ENCODE measurements around the gene TUBB4B.

TUBB4B gene

DNA sequence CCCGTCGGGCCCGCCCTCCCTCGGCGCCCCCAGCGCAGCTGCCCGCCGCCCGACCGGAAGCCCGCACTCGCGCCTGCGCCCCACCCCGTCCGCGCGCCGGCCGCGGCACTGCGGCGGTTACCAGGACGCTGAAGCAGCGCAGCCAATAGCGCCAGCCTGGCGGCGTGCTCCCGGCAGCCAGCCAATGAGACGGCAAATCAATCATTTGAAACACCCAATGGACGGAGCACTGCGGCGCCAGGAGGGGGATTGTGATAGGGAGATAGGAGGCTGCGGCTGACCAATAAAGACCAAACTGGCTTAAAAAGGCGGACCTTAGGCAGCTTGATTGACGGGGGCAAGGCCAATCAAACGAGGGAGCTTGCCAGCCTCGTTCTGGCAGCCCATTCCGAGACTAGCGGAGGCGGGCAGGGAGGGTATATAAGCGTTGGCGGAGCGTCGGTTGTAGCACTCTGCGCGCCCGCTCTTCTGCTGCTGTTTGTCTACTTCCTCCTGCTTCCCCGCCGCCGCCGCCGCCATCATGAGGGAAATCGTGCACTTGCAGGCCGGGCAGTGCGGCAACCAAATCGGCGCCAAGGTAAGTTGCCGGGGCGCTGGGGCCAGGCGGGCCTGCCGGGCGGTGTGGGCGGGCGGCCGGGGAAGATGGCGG, at the start of gene TUBB4B:
TSS of gene TUBB4B (plus strand) at position 447 of the 649 bp plus-strand sequence. CDS start at position 521, 74 bp downstream.
- DNase-seq, result peak; percentile 99 to 100 (median 99)

DNA sequence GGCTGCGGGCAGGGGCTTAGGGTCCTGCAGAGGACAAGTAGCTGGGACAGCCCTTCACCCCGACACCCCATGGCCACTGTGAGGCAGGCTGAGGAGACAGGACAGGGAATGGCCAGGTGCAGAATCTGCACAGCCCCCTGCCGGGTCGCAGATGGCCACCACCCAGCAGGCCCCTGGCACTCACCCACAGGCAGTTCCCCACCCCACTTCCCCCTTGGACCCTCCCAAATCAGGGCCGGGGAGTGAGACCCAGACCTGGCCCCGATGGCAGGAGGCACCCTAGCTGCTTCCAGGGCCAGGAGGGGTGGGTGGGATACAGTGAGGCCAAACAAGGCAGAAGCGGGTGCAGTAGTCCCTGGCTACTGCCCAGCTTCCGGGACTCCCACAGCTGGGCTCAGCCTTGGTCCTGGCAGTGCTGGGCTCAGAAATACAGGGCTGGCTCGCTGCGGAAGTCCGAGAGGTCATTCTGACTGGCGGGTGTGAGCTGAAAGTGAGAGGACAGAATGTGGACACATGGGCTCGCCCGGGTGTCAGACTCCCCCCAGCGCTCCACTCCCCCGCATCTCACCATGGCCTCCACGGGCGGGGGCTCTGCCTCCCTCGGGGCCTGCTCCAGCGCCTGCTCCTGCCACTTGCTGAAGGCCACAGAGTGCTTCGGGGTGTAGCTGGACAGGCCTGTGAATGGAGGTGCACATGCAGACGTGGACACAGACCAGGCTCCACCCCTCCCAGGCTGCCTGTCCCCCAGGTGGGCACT, 49.2 kb upstream of the TUBB4B start:
- no peak for DNase-seq

DNA sequence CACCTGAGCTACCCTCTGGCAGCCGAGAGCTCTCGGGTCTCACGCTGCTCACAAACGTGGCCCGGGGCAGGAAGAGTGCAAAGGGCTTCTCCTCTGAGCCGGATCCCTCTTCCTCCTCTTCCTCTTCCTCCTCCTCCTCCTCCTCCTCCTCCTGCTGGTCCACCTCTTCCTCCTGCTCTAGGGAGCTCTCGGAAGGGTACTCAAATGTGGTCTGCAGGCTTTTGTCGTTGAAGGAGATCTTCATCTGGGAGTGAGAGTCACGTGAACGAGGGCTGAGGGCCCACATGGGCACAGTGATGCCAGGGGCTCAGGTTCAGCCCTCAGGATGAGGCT, 48.7 kb upstream of the TUBB4B start:
- DNase-seq, result no peak

DNA sequence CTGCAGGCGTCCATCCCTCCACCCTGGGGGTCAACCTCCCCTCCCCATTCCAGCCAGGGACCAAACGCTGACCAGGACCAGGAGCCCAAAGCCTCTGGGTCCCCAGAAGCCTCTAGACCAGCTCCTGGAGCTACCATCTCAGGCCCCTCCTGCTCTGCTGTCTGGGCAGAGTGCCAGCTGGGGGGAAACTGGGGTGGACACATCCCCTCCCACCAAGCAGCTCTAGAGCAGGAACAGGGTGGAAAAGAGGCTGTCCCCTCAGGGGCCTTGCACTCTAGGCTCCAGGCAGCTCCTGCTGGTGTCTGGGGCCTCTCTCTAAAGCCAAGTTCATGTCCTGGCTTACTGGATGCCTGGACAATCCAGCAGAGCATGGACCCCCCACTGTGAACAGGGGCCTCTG, 48.2 kb upstream of the TUBB4B start:
- DNase-seq, result no peak

DNA sequence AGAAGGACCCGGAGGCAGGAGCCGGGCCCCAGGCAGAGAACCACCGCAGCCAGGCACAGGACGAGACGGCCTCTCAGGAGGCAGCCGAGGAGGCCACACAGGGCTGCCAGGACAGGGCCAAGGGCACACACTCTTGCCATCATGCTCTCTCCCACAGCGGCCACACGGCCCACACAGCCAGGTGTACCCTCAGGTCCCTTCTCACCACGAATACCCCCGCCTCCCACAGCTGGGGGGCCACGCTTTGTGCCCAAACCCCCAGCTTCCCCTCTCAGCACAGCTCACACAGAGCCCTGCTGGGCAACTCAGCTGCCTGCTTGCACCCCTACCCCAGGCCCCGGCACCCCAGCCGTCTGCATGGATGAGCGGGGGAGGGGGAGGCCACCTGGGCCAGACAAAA, 47.3 kb upstream of the TUBB4B start:
- no peak for DNase-seq

DNA sequence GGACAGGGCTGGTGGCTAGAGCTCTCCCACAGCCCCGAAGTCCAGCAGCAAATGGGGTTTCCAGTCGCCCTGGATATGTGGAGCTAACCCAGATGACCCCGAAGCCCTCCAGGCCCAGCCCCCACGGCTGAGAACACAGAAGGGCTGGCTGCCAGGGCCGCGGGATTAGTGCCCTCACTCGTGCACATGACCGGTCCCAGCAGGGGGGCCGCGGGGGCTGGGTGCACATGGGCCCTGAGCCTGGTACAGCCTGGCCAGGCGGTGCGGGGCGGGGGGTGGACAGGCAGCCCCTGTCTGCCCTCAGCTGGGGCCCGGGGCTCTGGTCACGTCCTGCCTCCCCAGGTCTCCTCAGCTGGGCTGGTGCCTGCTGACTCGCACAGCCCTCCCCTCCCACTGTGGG, 46.7 kb upstream of the TUBB4B start:
- no peak for DNase-seq

DNA sequence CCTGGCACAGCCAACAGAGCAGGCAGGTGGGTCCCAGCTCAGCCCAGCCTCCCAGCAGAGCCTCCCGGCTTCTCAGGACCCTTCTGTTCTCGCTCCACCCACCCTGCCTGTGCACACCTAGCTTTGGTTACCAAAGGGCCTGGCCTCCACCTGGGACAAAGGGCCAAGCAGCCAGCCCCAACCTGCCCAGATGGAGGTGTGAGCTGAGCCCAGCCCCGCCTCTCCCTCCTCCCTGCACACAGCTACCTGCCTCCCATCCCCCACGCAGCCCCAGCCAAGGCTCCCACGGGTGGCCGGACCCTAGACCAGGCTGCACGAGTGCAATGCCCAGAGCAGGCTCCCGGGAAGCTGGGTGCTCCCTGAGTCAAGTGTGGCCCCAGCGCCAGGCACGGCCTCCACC, 46.2 kb upstream of the TUBB4B start:
- DNase-seq, result no peak

DNA sequence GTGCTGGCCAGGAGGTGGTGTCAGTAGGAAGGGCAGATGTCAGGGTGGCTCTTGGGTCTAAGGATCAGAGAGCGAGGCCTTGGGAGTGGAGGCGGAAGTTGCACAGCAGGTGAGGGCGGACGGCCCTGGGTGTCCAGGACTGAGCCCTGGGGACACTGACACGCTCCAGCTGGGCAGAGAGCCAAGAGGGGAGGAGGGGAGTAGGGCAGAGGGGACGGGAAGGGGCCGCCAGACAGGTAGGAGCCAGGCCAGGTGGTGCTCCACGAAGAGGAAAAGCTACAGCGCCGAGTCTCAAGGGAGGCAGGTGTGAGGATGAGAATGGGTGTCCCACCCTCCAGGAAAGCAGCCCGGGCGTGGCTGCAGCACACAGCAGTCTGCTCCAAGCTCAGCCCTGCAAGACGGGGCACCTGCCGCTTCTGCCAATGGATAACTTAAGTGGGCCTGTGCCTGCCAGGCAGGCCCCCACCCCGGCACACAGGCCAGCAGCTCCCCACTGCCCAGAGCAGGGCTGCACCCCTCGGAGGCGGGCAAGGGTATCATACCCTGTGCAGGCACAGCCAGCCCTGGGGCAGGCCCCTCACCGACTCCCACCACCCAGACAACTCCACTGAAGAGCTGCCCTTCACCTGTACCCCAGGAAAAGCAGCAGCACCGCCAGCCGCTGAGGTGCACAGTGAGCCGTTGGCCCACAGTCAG, 45.4 kb upstream of the TUBB4B start:
- DNase-seq, result no peak

DNA sequence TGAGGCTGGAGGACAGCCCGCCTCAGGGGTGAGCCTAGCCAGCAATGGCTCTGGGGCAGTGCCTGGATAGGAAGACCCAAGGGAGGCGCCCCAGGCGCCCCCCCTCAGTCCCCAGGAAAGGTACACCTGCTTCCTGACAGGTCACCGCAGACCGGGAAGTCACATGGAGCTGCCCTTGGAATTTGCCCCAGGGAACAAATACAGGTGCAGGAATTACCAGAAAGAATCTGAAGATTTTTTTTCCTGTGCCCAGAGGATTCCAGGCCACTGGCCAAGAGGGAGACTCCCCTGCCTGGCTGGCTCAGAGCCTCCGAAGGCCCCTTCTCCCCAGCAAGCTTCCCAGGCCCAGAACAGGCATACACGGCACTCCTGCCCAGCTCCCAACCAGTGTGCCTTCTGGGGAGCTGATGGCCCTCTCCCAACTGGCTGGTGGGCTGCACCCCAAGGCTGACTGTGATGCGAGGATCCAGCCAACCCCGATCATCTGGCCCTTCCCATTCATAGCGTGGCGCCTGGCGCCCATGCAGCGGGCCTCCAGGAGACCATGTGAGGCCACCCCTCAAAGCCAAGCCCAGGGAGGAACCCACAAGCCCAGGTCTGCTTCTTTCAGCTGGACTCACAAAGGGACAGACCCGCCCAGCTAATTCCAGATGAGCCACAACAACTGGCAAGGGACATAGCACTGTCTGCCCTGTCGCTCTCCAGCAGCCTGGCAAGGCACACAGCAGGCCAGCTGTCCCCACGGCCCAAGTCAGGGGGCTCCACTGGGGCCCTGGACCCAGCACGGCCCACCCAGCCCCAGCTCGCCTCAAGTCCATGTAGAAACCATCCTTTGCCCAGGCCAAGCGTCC, 42.8 kb upstream of the TUBB4B start:
- DNase-seq, result no peak

DNA sequence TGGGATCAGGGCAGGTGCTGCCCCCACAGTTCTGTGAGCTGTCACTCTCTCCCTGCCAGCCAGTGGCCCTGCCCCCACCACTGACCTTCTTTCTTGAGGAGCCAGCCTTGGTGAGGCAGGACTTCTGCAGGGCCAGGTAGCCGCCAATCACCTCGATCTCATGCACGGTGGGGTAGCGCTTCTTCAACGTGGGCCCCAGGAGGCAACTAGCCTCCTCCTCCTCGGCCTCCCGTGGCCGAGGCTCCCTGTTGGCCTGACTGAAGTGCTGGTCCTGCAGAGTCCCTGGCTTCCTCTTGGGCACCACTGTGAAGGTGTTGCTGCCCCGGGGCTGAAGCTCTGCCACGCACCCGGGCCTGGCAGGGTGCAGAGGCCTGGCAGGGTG, 42.2 kb upstream of the TUBB4B start:
- no peak for DNase-seq

DNA sequence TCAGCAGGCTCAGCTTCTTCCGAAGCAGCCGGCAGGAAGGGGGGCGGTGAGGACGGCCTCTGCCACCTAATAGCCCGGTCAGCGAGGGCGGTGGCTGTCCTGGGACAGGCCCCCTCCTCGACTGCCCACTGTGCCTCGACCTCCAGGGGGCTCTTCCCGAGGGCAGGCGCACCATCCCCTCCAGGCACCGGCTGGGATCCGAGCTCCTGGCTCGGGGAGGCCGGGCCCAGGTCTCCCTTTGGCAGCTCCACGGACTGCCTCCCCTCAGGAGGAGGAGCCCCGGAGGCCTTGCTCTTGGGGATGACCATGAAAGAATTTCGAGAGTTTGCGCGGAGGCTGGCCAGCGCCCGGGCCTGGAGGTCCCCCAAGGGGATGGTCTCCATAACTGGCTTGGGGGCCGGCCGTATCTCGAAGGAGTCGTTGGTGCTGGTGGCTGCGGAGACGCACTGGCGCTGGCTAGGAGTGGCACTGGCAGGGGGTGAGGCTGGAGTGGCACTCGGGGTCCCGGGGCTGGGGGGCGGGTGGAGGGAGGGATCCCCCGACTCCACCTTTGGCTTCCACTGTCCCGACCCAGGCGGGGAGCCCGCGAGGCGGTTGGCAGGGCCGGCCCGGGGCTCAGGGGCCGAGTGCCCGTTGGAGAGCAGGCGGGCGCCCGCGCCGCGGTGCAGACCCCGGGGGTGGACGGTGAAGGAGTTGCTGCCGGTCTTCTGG, 41.5 kb upstream of the TUBB4B start:
- peak in 1 of 3 donors; percentile 9 for DNase-seq

DNA sequence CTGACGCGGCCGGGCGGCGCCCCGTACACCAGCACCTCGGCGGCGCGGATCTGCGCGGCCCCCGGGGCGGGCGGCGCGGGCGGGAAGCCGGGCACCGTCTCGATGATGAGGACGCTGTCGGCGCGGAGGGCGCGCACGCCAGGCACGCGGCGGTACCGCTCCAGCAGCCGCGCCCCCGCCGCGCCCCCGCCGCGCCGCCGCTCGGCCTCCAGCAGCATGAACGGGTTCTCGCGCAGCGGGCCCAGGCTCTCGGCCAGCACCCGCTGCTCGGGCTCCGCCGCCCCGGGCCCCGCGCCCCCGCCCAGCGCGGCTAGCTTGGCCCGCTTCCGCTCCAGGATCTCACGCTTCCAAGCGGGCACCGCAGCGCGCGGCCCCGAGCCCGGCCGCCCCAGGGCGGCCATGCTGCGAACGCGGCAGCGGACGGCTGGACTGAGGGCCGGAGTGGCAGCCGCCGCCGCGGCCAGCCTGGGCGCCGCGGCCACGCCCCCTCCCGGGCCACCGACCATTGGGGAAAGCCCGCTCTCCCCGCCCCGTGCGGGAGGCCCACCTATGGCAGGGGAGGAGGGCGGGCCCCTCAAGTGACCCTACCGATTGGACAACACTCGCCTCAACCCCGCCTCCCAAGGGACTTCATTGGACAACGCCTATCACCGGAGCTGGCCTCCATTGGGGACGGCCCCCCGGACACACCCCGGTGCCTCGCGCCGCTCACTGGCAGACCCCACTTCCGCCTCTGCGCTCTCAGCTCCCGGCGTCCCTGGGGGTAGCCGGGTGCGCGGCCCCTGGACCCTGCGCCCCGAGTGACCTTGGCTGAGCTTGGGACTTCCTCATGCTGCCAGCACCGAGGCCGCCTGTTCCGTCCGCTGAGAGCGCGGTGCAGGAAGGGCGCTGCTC, 40.5 kb upstream of the TUBB4B start, which contains the start of gene TPRN:
TSS of gene TPRN (minus strand) at position 431 of the 894 bp plus-strand sequence. CDS start at position 401, 30 bp downstream.
- DNase-seq, result peak; percentile 99 to 100 (median 99)

DNA sequence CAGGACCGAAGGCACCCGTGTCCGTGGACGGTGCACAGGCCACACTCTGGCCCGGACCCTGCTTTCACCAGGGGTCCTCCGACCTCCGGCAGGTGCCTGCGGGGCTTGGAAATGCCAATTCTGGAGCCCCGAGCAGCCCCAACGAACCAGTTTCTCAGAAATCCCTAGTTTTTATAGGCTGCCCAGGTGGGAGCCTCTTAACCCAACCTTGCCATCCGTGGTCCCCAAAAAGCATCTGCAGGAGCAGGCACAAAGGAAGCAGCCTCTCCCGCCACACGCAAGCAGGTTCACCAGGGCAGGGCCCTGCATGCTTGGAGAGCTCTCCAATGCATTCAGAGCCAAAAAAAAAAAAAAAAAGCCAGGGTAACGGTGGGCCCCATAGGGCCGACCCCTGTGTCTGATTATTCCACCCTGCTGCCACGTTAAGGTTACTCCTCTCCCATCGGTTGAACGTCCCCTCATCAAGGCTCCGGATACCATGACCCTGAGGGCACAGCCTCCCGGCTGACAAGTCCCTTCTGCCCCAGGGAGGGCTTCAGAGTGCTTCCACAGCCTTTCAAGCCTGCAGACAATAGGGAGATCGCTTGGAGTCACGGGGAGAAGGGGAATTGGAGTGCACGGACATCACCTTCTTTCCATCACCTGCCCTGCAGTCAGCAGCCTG, 39.8 kb upstream of the TUBB4B start:
- DNase-seq, result no peak

DNA sequence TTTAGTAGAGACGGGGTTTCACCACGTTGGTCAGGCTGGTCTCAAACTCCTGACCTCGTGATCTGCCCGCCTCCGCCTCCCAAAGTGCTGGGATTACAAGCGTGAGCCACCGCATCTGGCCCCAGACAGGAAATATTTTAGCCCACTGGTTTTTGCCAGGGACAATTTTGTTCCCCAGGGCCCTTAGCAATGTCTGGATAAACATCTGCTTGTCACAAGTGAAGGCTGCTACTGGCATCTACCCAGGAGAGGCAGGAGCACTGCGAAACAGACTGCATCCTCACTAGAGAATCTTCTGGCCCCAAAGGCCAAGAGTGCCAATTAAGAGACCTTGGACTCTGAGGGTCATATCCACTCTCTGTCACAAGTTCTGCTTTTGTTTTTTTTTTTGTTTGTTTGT, 38.1 kb upstream of the TUBB4B start:
- no peak for DNase-seq

DNA sequence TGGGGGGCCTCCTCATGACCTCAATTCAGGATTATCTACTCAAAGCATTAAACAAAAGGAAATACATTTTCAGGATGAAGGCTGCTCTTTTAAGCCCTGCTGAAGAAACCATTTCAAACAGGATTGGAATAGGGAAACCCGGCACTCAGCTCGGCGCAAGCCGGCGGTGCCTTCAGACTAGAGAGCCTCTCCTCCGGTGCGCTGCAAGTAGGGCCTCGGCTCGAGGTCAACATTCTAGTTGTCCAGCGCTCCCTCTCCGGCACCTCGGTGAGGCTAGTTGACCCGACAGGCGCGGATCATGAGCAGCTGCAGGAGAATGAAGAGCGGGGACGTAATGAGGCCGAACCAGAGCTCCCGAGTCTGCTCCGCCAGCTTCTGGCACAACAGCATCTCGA, 36.4 kb upstream of the TUBB4B start:
- no peak for DNase-seq

DNA sequence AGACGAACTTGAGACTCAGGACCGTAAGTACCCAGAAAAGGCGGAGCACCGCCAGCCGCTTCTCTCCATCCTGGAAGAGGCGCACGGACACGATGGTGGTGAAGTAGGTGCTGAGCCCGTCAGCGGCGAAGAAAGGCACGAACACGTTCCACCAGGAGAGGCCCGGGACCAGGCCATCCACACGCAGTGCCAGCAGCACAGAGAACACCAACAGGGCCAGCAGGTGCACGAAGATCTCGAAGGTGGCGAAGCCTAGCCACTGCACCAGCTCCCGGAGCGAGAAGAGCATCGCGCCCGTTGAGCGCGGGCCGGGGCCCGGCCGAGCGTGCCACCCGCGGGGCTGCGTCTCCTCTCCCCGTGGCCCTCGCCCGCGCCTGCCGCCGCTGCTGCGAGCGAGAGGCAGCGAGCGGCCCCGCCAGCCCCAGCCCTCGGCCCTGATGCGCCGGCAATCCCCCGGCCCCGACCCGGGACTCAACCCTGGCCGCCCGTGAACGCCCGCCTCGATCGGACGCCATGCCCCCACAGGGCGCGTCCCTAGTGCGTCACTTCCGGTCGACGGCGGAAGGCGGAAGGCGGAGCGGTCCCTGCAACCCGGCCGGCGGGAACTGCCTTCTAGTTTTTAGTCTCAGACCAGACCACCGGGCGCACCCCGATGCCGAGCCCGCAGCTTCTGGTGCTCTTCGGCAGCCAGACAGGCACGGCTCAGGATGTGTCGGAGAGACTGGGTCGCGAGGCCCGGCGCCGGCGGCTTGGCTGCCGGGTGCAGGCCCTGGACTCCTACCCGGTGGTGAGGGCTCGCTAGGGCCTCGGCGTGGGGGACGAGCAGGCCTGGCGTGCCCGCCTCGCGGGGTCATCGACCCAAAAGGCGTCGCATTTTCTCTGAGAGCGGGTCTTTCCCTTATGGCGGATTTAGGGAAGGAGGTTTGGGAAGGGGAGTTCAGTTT, 35.7 kb upstream of the TUBB4B start, which contains the start of the genes NDOR1 and TMEM203:
TSS of gene NDOR1 (plus strand) at position 575 of the 944 bp plus-strand sequence. CDS start at position 653, 78 bp downstream.
TSS of gene TMEM203 (minus strand) at position 523 of the 944 bp plus-strand sequence. CDS start at position 289, 234 bp downstream.
- peak; percentile 93 to 97 (median 96) for DNase-seq

DNA sequence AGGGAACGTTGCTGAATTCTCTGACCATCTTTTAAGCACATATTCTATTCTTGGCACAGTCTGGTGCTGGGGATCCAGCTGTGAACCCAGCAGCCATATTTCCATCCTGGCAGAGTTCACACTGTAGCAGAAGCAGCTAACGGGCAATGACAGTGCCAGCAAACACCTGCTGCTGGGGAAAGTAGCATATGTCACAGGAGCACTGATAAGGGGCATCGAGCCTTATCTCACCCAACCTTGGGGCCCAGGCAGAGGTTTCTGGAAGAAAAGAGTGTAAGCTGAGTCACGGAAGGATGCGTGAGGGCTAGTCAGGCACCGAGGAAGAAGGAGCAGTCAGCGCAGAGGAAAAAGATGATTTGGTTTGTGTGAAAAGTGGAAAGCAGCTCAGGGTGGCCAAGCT, 34.5 kb upstream of the TUBB4B start:
- no peak for DNase-seq

DNA sequence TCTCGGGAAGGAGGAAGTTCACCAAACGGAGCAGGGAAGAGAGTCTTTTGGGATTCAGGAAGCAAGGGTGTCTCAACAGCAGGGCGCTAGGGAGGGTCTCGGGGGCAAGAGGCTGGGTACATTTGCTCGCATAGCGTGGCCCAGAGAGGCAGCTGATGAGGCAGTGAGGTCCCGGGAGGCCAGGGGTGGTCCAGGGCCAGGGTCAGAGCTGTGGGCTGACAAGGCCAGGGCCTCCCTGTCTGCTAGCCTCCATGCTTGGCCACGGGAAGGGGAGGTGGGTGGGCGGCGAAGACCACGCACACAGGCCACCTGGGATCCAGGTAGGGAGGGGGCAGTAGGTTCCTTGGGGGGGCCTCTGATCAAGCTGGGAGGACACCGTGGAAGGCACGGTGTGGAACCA, 29.6 kb upstream of the TUBB4B start:
- DNase-seq, result no peak

DNA sequence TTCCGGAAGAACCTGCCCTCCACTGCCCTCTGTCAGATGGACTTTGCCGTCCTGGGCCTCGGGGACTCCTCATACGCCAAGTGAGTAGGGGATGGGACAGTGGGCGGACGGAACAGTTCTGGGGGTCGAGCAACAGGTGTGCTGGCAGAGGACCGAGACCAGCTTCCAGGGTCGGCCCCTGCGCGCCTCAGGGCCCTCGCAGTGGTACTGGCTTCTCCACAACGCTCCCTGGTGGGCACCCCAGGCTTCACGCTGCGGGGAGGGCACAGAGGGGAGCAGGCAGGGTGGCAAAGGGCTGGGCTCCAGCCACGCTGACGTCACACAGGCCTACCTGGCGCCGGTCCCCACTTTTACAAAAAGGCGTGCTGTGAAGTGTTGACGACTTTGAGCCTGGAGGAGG, 28.6 kb upstream of the TUBB4B start:
- DNase-seq, result no peak

All from suppressor macrophage treated with lipopolysaccharide for 1 hour (primary cell).